Mesendoderm (in vitro differentiated cells): ENCODE measurements around the gene TFDP1.
A peak's percentile ranks its signal among the peaks of the same experiment; 100 is the strongest.

Experiments used
- DNase-seq: peaks from one replicate; pipeline ENCODE4 v3.0.0; 2013
- H2AK5ac ChIP-seq: 2 replicates; pipeline ENCODE4 v1.6.1; 2013; ENCODE audit warnings: low read length, inconsistent platforms
- H2BK120ac ChIP-seq: 2 replicates; pipeline ENCODE4 v1.6.1; 2013; ENCODE audit warnings: low read depth, mild to moderate bottlenecking, low read length, moderate library complexity, mixed read lengths
- H2BK15ac ChIP-seq: replicated peaks from 2 replicates; pipeline ENCODE4 v1.6.1; 2013; ENCODE audit warnings: low read depth, mild to moderate bottlenecking, moderate library complexity
- H2BK5ac ChIP-seq: 2 replicates; pipeline ENCODE4 v1.6.1; 2013; ENCODE audit warnings: low read length, inconsistent platforms
- H3K18ac ChIP-seq: 2 replicates; pipeline ENCODE4 v1.6.1; 2013; ENCODE audit warnings: mild to moderate bottlenecking, low read length, mixed read lengths
- H3K23ac ChIP-seq: one replicate; pipeline ENCODE4 v1.6.1; 2013; ENCODE audit warnings: low read length
- H3K27ac ChIP-seq: 2 replicates; pipeline ENCODE4 v1.5.1; 2013; ENCODE audit warnings: low read depth, mild to moderate bottlenecking, inconsistent platforms, low read length, moderate library complexity
- H3K27me3 ChIP-seq: 2 replicates; pipeline ENCODE4 v1.6.1; 2013; ENCODE audit warnings: low read length, control low read depth, mild to moderate bottlenecking, inconsistent platforms; ENCODE audit not compliant: insufficient read depth, poor library complexity
- H3K36me3 ChIP-seq: 2 replicates; pipeline ENCODE4 v1.6.1; 2013; ENCODE audit warnings: low read length, inconsistent platforms; ENCODE audit not compliant: control insufficient read depth, insufficient read depth
- H3K4ac ChIP-seq: one replicate; pipeline ENCODE4 v1.6.1; 2013; ENCODE audit warnings: low read depth, mild to moderate bottlenecking, low read length, moderate library complexity
- H3K4me1 ChIP-seq: 2 replicates; pipeline ENCODE4 v1.6.1; 2013; ENCODE audit warnings: low read depth, low read length, inconsistent platforms; ENCODE audit not compliant: control insufficient read depth
- H3K4me2 ChIP-seq: 2 replicates; pipeline ENCODE4 v1.6.1; 2013; ENCODE audit warnings: low read length
- H3K4me3 ChIP-seq: 2 replicates; pipeline ENCODE4 v1.5.1; 2013; ENCODE audit warnings: mild to moderate bottlenecking, low read length
- H3K56ac ChIP-seq: one replicate; pipeline ENCODE4 v1.6.1; 2013; ENCODE audit warnings: low read length
- H3K79me1 ChIP-seq: 2 replicates; pipeline ENCODE4 v1.6.1; 2013; ENCODE audit warnings: low read length, inconsistent platforms
- H3K79me2 ChIP-seq: 2 replicates; pipeline ENCODE4 v1.6.1; 2013; ENCODE audit warnings: mild to moderate bottlenecking, low read length; ENCODE audit not compliant: control insufficient read depth, insufficient read depth
- H3K9ac ChIP-seq: 2 replicates; pipeline ENCODE4 v1.6.1; 2013; ENCODE audit warnings: low read length, inconsistent platforms
- H4K5ac ChIP-seq: one replicate; pipeline ENCODE4 v1.6.1; 2013; ENCODE audit warnings: low read length
- H4K8ac ChIP-seq: one replicate; pipeline ENCODE4 v1.6.1; 2013; ENCODE audit warnings: low read depth, mild to moderate bottlenecking, control low read depth, low read length, moderate library complexity
- WGBS: extraction: QIAGEN DNeasy Blood & Tissue Kit; methylation state at CpG from one replicate; pipeline ENCODE4 v1.1.7; 2013; ENCODE audit warnings: low lambda C conversion rate, missing lambda C conversion rate; ENCODE audit not compliant: insufficient coverage; ENCODE audit errors: extremely low coverage; 5-methylcytosine and 5-hydroxymethylcytosine counted together

Gene TFDP1

DNA sequence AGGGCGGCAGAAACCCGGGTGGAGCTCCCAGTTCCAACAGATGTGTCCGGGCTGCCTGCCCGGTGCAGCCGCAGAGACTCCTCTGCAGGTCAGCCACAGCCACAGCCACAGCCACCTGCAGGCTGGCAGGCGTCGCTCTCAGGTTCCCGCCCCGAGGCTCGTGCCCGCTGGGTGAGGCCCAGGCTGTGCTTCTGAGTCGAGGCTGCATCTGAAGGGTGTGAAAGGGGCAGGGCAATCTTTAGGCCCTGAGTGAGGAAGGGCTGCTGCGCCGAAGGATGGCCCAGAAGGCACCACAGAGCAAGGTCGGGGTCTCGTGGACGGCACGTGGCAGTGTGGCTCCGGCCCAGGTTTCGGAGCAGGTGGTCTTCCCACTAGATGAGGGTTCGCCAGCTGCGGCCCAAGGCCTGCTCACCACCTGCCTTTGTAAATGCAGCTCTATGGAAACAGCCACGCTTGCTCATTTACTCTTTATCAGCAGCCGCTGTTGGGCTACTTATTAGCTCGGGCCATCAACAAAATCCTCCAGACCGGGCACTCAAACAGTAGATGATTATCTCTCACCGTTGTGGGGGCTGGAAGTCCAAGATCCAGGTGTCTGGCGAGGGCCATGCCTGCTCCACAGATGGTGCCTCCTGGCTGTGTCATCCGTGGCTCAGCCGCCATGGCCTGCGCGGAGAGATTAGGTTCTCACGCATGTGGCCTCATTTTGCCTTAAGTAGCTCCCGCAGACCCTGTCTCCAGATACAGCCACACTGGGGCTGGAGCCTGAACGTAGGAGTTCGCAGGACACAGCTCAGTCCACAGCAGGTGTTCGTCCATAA, 40.3 kb upstream of the TFDP1 start:
- WGBS = no CpG with 5 or more reads among the region's 37 CpGs
- Histone ChIP-seq H2BK15ac (no peak overlapping the region), H3K4ac (no peak overlapping the region), H3K9ac (no peak overlapping the region), H3K4me3 (no peak overlapping the region), H2AK5ac (no peak overlapping the region), H3K27ac (no peak overlapping the region), H2BK120ac (no peak overlapping the region), H2BK5ac (no peak overlapping the region), H3K18ac (no peak overlapping the region), H4K8ac (no peak overlapping the region), H3K4me2 (no peak overlapping the region), H3K36me3 (peaks cover 3% of the 10 kb centered on the region), H3K4me1 (no peaks in the 10 kb centered on the region), H3K56ac (no peak overlapping the region), H3K79me2 (no peaks in the 10 kb centered on the region), H4K5ac (no peak overlapping the region), H3K79me1 (peaks cover 17% of the 10 kb centered on the region), H3K27me3 (no peaks in the 10 kb centered on the region), H3K23ac (no peak overlapping the region)
- DNase-seq = no peak

DNA sequence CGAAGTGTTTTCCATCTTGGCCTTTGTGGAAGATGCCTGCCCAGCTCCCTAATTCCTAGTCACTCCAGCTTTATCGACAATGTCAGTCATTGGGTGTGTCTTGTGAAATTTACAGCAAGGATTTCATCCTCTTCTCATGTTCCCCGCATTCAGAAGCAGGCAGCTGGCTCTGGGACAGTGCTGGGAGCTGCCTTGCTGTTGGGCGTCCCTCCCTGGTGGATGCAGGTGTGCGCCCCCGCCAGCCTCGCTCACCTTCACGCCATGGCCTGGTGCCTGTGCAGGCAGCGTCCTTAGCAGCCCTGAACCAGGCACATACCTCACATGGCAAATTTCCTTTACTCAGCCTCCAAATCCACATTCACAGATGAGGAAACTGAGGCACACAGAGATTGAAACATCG, 39.7 kb upstream of the TFDP1 start:
- Histone ChIP-seq H3K23ac (no peak overlapping the region), H3K4ac (no peak overlapping the region), H3K36me3 (peaks cover 3% of the 10 kb centered on the region), H3K4me3 (no peak overlapping the region), H3K18ac (no peak overlapping the region), H3K79me2 (no peaks in the 10 kb centered on the region), H2BK5ac (no peak overlapping the region), H2BK120ac (no peak overlapping the region), H4K5ac (no peak overlapping the region), H3K4me1 (no peaks in the 10 kb centered on the region), H3K56ac (no peak overlapping the region), H3K27ac (no peak overlapping the region), H3K79me1 (peaks cover 17% of the 10 kb centered on the region), H3K27me3 (no peaks in the 10 kb centered on the region), H2AK5ac (no peak overlapping the region), H2BK15ac (no peak overlapping the region), H3K9ac (no peak overlapping the region), H4K8ac (no peak overlapping the region), H3K4me2 (no peak overlapping the region)
- DNase-seq = no peak
- no CpG with 5 or more reads among the region's 10 CpGs for WGBS

DNA sequence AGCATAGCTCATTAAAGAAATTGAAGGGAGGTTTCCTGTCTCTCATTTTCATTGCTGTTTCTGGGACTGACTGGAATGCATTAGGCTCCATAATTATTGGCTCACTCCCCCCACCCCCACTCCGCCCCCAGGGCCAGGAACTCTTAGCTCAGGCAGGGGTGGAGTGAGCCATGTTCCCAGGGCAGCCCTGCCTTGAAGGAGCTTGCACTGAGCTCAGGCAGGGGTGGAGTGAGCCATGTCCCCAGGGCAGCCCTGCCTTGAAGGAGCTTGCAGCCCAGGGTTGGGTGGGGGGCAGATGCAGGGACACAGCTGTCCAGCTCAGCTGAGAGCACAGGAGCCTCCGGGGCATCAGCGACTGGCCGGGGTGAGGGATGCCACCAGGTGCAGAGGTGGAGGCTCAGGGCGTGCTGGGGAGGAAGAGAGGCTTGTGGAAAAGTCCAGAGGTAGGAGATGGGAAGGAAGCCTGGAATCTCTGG, 39.1 kb upstream of the TFDP1 start:
- no CpG with 5 or more reads among the region's 5 CpGs for WGBS
- H3K36me3 ChIP-seq = peaks cover 3% of the 10 kb centered on the region

DNA sequence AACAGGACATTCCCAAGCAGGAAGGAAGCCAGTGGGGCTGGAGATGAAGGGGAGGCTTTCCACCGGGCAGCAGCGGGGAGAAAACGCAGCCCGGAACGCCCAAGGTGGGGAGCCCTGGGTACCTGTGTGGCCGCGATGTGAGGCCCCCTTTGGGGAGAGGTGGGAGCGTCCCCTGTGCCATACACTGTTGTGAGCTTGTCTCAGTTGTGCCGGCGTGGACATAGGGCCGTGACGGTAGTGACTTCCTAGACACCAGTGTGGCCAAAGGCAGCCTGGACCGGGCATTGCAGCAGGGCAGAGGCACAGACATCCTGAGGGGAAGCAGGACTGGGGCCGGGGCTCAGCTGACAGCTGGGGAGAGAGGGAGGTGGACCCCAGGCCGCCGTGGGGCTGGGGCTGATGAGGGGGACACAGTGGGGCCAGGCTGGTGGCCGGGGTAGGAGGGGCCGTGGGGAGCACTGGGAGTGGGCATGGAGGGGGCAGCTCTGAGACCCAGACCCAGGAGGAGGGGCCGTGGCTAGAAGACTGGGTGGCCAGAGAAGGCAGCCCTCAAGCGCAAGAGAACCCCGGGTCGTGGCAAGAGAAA, 38.5 kb upstream of the TFDP1 start:
- H2BK120ac ChIP-seq = no peak overlapping the region
- no peak overlapping the region for H4K8ac ChIP-seq
- peaks cover 3% of the 10 kb centered on the region for H3K36me3 ChIP-seq
- H3K27ac ChIP-seq = no peak overlapping the region
- no peak overlapping the region for H2BK15ac ChIP-seq
- no peak overlapping the region for H3K56ac ChIP-seq
- no peak overlapping the region for H3K4me2 ChIP-seq
- WGBS = no CpG with 5 or more reads among the region's 22 CpGs
- H3K79me1 ChIP-seq = peaks cover 16% of the 10 kb centered on the region
- H4K5ac ChIP-seq = no peak overlapping the region
- no peak overlapping the region for H2AK5ac ChIP-seq
- H3K23ac ChIP-seq = no peak overlapping the region
- no peak overlapping the region for H3K18ac ChIP-seq
- no peak overlapping the region for H3K4ac ChIP-seq
- no peaks in the 10 kb centered on the region for H3K79me2 ChIP-seq
- no peaks in the 10 kb centered on the region for H3K4me1 ChIP-seq
- H3K4me3 ChIP-seq = no peak overlapping the region
- no peak overlapping the region for H2BK5ac ChIP-seq
- no peaks in the 10 kb centered on the region for H3K27me3 ChIP-seq
- H3K9ac ChIP-seq = no peak overlapping the region
- DNase-seq = no peak

More for the DNA sequence above, 39.1 kb upstream of the TFDP1 start:
- H3K27ac ChIP-seq = no peak overlapping the region
- no peak overlapping the region for H3K4me2 ChIP-seq
- no peaks in the 10 kb centered on the region for H3K27me3 ChIP-seq
- H3K79me1 ChIP-seq = peaks cover 17% of the 10 kb centered on the region
- no peak overlapping the region for H2BK5ac ChIP-seq
- DNase-seq = peak; percentile 68
- no peak overlapping the region for H3K18ac ChIP-seq
- no peak overlapping the region for H3K56ac ChIP-seq
- H4K8ac ChIP-seq = no peak overlapping the region
- H3K4ac ChIP-seq = no peak overlapping the region
- no peak overlapping the region for H4K5ac ChIP-seq
- no peak overlapping the region for H3K4me3 ChIP-seq
- H3K4me1 ChIP-seq = no peaks in the 10 kb centered on the region
- H2AK5ac ChIP-seq = no peak overlapping the region
- H3K79me2 ChIP-seq = no peaks in the 10 kb centered on the region
- H2BK120ac ChIP-seq = no peak overlapping the region
- no peak overlapping the region for H3K9ac ChIP-seq
- H2BK15ac ChIP-seq = no peak overlapping the region
- no peak overlapping the region for H3K23ac ChIP-seq

DNA sequence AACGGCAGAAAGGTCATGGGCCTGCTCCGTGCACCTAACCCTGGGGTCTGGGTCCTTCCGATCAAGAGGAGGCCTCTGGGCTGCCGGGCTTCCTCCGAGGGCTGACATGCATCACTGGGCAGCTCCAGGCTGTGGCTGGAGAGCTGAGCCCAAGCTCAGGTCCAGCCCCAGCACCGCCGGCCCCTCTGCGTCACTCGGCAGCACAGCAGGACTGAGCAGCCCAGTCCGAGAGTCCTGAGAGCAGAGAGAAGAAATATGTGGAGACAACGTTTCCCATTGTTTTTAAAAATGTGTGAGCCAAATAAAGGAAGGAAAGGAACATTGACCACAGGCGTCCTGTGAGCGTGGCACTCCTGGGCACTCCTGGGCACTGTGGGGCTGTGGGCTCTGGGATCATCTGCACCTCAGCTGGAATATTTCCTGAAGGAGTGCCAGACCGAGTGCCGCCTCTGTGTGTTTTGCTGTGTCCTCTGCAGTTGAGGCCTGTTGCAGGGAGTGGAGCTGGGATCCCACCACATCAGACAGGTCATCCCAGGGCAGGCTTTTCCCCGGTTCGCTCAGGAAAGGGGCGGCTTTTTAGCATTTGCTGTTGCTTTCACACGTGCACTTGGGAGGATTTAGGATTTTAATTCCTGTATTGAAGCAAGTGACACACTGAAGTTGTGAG, 37.8 kb upstream of the TFDP1 start:
- H3K9ac ChIP-seq = no peak overlapping the region
- DNase-seq = no peak
- no peak overlapping the region for H4K5ac ChIP-seq
- H3K27ac ChIP-seq = no peak overlapping the region
- no peak overlapping the region for H3K56ac ChIP-seq
- no peak overlapping the region for H3K4ac ChIP-seq
- H3K18ac ChIP-seq = no peak overlapping the region
- no peak overlapping the region for H3K23ac ChIP-seq
- no peak overlapping the region for H2BK15ac ChIP-seq
- no peaks in the 10 kb centered on the region for H3K36me3 ChIP-seq
- WGBS = no CpG with 5 or more reads among the region's 19 CpGs
- H2BK5ac ChIP-seq = no peak overlapping the region
- H3K4me1 ChIP-seq = no peaks in the 10 kb centered on the region
- no peak overlapping the region for H3K4me3 ChIP-seq
- H3K79me2 ChIP-seq = no peaks in the 10 kb centered on the region
- no peak overlapping the region for H2AK5ac ChIP-seq
- no peaks in the 10 kb centered on the region for H3K27me3 ChIP-seq
- H3K79me1 ChIP-seq = peaks cover 14% of the 10 kb centered on the region
- no peak overlapping the region for H3K4me2 ChIP-seq
- H2BK120ac ChIP-seq = no peak overlapping the region
- H4K8ac ChIP-seq = no peak overlapping the region
